ENCODE results near the gene FCSK.

DNA sequence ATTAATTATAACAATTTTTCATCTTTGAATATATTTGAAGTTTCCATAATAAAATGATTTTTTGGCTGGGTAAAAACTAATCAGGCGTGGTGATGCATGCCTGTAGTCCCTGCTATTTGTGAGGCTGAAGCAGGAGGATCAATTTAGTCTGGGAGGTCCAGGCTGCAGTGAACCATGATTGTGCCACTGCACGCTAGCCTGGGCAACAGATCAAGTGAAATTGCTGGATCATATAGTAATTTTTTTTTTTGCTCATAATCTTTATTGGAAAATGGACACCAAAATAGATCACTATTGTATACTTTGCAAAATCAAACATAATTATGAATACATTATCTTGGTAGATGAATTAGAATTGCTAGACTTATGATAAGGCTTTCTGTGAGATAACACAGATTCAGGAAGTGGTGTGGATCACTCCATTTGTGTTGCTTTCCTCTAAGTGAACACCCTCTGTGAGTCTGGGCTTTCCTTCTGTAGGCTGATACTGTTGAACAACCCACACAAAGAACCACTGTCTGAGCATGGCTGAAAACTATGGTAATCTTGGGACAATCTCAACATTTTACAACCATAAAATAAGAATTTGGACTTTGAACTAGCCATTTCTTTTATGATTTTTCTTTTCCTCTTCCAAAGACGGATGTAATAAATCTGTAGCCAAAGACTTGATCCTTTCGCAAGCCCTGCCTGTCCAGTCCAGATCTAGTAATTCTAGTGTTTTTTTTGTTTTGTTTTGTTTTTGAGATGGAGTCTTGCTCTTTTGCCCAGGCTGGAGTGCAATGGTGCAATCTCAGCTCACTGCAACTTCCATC lies 9.9 kb upstream of the FCSK start:
- TF ChIP-seq, protein P1, sequence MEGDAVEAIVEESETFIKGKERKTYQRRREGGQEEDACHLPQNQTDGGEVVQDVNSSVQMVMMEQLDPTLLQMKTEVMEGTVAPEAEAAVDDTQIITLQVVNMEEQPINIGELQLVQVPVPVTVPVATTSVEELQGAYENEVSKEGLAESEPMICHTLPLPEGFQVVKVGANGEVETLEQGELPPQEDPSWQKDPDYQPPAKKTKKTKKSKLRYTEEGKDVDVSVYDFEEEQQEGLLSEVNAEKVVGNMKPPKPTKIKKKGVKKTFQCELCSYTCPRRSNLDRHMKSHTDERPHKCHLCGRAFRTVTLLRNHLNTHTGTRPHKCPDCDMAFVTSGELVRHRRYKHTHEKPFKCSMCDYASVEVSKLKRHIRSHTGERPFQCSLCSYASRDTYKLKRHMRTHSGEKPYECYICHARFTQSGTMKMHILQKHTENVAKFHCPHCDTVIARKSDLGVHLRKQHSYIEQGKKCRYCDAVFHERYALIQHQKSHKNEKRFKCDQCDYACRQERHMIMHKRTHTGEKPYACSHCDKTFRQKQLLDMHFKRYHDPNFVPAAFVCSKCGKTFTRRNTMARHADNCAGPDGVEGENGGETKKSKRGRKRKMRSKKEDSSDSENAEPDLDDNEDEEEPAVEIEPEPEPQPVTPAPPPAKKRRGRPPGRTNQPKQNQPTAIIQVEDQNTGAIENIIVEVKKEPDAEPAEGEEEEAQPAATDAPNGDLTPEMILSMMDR (IDR thresholded peaks at IDR 0.05; ENCODE audit: low read depth, low read length, poor library complexity, severe bottlenecking) = no peak
- TF ChIP-seq EZH2phosphoT487 (IDR thresholded peaks at IDR 0.05; ENCODE audit: borderline replicate concordance, low read length) = no peak
